Dermis blood vessel endothelial cell (primary cell): ENCODE results near the gene PTPRU. TPM values are rescaled to one million over a fixed set of nuclear protein-coding genes. Genes with fewer than 3 reads are reported as not detected.

Source experiments
- DNase-seq: peaks from one replicate; pipeline ENCODE4 v3.0.0; 2010
- total RNA-seq: library from RNA; depleted of rRNA; stranded (reverse); fragments of >200 nt; gene quantifications from 2 replicates; pipeline ENCODE4 v1.2.3, GENCODE V29; 2014

Gene PTPRU
- total RNA-seq, 1 donor from 2014 or later = 2.4 TPM

DNA sequence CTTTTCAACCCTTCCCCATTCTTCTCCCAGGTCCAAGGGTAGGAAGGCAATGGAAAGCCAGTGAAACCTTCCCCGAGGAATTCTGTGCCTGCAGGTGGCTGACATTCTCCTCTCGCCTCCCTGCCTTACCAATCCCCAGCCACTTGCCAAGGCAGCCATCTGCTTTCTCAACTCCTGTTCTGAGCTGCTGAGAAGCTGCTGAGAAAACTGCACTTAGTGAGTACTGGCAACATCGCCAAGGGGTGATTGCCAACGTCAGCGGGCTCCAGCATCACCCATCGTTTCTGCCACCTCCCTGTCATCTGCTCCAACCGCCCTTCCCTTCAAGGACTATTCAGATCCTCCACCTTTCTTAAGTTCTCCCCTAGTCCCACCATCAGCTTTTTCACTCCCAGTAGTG lies 106.0 kb downstream of the PTPRU start:
- DNase-seq = no peak

DNA sequence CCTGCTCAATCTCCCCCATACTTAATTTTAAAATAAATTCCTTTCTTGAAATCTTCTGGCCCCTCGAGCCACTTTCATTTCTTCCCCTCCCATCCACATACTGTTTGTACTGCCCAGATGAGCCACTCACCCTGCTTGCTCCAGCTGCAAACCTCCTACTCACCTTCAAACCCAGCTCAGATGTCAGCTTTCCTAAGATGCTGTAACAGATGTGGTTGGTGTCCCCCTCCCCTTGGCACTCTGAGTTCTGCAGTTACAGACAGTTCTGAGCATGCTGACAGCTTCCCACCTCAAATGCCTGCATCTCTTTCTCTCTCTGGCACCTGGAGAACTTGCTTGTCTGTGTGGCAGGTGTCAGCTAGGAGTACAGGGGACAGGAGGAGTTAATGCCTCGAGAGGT lies 106.7 kb downstream of the PTPRU start:
- DNase-seq = no peak

DNA sequence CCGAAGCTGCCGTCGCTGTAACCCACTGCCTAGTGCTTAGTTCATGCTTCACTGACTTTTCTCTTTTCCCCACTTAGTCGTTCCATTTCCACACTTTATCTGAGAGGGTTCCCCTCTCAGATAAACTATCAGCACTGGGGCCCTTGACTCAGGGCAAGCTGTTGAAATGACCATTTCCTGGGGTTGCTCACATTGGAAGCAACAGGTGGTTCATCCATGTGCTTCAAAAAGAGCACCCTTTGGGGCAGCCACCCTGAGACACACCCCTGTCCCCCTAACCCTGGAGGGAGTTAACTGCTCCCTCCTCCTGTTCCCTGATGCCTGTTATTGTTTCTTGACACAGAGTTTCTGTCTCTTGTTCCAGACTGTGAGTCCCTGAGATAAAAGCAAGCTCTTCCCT lies 107.2 kb downstream of the PTPRU start:
- no peak for DNase-seq

DNA sequence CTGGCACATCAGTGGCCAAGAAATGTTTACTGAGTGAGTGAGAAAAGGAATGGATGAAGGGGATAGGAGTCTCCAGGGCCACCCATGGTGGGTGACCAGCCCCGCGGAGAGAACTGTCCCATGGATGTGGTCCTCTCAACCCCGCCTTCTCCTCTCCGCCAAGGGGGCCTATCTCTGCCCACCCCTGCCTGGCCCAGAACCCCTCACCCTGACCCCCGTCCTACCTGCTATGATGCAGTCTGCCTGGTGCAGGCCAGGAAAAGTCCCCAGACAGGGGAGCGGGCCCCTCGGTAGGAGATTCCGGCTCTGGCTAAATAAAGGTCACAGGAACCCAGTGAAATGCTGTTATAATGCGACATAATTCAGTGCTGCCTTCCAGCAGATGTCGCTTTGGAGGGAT lies 107.6 kb downstream of the PTPRU start:
- no peak for DNase-seq

DNA sequence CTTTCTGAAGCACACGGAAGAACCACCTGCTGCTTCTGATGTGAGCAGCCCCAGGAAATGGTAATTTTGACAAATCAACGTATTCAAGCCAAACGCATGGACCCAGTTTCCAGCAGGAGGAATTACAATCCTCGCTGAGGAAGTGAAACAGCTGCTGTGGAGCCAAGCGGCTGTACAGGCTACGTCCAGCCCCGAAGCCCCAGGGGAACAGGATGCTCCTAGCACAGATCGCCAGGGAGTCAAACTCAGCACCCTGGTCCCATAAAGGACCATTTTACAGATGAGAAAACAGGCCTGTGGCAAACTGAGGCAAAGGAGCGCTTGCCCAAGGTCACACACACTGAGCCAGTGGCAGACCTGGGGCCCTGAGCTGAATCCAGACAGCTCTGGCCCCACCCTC lies 108.0 kb downstream of the PTPRU start:
- no peak for DNase-seq

DNA sequence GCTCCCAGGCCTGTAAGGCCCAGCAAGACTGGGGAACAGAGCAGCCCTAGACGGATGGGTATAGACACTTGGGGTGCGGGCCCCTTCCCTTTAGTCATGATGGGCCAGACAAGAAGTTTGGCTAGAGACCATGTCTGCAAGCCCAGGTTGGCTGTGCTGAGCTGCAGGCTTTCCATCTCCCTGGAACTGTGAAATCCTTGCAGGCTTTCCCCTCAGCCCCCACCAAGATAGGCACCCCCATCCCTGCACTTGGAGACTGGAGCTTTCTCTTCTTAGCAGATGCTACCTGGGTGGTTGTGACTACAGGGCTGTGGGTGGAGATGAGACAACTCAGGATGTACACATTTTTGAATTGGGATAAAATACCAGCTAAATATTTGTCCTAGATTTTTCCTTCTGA lies 110.3 kb downstream of the PTPRU start:
- DNase-seq = no peak

DNA sequence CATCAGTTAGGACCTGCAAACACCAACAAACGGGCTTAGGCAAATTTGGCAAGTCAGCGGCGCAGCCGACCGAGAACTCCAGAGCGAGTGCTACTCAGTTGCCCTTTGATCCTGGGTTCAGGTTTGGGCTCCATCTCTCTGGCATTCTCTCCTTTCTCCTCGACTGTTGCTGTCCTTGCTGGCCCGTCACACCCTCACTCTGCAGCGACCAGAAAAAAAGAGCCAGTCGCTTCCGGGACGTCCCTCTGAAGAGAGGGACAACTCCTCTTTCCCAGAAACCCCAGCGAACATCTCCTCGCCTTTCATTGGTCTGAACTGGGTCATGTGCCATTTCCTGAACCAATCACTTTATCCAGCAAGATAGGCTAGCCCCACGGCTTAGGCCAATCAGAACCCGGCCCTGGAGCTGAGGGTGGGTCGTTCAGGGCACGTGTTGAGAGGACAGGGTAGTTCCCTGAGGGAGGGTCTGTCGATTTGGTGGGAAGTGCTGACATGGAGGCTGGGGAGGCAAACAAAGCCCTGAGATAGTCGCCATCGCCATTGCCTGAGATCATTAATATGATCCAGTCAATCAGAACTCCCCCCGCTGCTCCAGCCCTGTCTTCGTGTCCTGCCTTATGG lies 113.7 kb downstream of the PTPRU start:
- no peak for DNase-seq

DNA sequence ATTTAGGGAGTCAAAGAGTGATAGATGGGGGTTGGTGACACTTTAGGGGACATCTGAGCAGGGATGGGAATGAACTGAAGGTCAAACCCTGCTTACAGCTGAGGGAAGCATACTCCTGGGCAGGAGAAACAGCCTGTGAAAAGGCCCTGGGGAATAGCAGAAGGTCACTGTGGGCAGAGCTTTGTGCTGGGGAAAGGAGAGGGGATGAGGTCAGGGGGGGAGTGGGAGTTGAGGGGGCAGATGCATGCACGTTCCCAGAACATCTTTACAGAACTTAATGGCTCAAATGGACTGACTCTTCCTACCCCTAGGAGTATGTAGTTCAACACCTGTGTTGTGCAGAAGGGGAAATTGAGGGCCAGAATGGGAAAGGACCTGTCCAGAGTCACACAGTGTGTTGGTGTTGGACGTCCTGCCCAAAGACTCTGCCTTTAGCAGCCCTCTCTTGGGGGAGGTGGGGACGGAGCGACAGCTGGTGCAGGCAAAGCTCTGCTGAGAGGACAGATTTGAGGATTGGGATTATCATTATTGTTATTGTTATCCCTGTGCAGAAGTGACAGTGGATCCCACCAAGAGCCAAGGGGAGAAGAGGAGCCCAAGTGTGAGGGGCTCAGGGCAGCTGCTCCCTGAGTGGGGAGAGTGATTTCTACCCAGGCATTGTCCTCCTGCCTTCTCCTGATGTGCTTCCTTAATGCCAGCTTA lies 116.5 kb downstream of the PTPRU start:
- DNase-seq = no peak

DNA sequence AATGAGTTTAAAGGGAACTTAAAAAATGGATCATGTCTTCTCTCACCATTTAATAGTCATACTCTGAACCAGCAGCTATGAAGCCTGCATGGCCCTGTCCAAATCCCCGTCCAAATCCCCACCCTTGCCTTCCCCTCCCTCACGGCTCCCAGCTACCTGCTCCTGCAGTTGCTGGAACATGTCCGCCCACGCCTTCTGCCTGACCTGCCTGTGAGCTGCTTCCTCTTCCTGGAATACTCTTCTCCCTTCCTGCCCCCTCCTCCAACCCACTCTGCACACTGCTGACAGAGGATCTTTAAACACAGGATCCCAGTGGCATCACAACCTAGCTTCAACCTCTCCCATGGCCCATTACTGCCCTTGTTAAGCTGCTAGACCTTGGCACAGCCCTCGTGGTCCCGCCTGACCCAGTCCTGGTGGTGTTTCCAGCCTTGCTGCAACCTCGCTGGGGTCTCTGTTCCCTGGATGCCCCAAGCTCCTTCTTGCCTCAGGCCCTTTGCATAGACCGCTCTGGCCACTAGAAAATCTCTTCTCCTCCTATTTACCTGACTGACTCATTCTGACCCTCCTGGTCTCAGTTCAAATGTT lies 118.3 kb downstream of the PTPRU start:
- DNase-seq = no peak

DNA sequence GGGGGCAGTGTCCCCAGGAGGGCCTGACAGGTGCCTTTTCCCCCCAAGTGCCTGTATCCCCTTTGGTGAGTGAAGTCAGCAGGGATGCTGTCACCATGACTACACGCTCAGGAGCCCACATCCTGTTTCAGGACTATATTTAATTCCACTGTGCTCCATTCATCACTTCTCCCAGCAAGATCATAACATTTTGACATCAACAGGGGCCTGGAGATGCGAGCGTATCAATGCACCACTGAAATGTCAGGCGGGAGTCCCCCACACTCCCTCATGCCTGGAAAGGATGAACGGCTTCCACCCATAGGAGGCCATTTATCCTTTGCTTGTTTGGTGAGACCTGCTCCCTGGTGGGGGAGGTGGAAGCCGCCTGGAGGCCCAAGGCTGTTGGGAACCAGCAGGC lies 119.1 kb downstream of the PTPRU start:
- DNase-seq = no peak

DNA sequence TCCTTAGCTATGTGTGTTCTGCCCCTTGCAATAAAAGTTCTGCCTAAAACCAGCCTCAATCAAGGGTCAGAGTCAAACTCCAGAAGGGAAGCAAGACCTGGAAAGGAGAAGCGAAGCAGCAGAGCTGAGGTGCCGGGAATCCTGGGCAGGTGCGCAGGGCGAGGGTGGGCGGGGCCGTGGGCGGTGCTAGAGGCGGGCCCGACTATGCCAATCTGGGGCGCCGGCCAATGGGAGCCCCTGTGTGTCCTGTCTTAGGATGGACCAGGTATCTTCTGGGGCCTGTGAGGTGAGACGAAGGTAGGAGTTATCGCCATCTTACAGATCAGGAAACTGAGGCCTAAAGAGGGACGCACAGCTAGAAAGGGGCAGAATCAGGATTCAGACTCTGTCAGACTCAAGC lies 120.3 kb downstream of the PTPRU start:
- DNase-seq = no peak

DNA sequence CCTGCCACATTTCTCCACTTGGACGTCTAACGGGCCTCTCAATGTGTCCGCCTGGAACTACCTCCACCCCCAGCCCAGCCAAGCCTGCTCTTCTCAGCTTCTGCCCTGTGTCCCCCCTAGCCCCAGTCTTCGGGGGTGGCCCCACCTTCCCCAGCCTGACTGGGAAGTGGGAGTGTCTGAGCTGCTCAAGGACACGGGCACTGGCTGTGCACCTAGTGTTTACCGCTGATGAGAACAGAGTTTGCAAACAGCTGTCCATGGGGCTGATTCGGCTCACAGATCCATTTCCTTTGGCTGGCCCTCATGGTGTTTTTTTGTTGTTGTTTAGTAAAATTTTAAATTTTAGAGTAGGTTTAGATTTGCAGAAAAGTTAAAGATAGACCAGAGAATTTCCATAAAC lies 121.1 kb downstream of the PTPRU start:
- DNase-seq = no peak

DNA sequence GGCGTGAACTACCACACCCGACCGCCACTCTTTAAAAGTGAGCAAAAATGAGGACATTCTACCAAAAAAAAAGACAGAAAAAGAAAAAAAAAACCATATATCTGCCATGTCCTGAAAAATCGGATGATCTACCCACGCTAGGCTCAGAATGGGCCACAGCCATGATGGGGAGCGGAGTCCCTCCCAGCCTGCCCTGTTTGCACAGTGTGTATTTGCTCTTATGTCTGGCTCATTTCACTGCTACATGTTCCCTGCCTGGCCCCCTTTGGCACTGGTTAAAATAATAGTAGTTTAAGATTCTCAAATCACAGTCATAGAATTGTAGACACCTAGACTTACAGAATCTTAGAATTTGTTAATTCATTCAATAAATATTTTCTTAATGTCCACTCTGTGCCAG lies 121.9 kb downstream of the PTPRU start:
- DNase-seq = no peak

DNA sequence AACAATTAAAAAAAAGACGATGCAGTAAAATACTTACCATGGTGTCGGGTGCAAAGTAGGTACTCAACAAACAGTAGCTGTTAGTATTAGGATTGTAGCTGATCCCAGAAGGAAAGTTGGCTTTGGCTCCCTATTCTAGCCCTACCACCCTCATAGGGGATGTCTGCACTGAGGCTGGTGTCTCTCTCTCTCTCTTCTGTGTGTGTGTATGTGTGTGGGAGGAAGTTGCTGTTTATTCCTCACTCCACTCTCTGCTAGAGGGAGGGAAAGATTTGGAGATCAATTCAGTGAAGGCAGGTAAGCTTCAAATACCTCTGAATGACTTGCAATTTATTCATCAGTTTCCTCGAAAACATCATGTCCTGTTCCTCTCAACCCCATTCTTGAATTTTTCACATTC lies 124.4 kb downstream of the PTPRU start:
- DNase-seq = no peak

DNA sequence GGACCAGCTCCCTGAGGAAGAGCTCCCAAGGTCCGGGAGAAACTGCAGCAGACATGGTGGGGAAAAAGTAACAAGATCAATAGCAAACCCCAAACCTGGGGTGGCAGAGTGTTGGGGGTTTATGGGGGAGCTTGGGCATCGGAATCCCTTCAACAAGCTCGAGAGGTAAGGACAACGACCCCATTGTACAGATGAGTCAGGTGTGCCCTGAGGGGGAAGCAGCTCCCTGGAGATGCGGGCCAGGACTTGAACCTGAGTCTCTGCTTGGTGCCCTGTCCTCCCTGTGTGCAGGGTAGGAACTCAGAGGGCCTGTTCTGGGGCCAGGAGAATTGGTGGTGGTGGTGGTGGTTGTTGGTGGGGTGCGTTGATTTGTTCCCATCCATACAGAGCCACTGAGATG lies 125.4 kb downstream of the PTPRU start:
- DNase-seq = no peak

DNA sequence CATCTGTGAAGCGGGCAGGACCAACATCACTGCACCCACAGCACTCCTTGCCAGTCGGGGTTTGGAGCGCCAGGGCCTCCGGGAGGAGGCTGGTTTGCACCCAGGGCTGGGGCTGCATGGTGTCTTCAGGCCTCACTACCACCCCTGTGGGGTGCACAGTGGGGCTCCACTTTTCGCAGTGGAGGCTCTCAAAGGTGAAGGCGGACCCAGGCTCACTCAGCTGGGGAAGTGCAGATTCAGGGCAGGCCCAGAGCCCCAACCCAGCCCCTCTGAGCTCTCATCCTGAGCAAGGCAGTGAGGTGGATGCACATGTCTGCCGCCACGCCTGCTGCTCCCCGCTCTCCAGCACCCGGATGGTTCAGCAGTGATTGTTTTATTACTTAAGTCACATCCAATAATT lies 125.8 kb downstream of the PTPRU start:
- no peak for DNase-seq

DNA sequence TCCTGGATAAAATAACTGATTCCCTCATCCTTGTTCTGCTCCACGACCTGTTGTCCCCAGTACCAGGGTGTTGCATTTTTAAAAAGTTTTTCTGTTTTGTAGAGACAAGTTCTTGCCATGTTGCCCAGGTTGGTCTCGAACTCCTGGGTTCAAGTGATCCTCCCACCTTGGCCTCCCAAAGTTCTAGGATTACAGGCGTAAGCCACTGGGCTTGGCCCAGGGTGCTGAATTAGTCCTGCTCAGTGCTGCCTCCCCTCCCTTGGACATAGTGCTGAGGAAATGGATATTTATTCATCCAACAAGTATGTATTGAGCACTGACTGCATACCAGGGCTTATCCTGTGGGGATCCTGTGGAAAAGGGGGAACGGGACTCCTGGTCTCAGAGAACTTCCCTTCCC lies 126.4 kb downstream of the PTPRU start:
- DNase-seq = no peak

DNA sequence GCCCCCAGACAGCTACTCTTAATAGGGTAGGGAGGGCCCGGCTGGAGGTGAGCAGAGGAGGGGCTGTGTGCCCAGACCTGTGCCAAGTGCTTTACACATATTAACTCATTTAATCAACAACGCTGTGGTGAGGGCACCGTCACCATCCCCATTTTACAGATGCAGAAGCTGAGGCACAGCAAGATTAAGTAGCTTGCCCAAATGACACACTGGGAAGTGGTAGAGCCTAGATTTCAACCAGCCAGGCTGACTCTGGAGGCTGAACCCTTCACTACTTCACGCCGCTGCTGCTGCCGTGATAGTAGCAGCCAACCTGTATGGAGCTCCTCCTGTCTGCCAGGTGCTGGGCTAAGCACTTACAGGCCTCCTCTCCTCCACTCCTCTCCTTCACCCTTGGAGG lies 127.2 kb downstream of the PTPRU start:
- no peak for DNase-seq

DNA sequence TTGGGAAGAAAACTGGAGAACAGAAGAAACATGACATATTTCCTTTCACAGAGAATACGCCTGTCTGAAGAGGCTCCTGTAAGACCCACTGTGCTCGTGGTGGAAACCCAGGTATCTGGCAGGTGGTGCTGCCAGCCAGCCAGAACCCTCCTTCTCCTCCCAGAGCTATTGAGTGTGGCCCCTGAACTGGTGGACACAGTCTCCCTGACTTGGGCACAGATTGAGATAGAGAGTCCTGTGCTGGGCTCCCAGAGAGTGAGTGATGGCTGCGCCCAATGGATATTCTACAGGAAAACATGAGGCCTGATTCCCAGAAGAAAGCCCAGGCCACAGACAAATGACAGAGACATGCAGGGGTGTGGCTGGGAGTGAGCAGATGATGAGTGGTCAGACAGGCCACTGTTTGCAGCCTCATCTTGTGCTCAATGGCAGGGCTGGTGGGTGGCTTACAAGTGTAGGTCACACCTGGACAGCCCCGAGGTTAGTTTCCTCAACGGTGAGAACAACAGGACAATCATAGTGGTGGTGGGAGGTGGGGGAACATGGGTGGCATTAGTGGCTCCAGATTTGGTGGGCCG lies 127.9 kb downstream of the PTPRU start:
- DNase-seq = no peak

DNA sequence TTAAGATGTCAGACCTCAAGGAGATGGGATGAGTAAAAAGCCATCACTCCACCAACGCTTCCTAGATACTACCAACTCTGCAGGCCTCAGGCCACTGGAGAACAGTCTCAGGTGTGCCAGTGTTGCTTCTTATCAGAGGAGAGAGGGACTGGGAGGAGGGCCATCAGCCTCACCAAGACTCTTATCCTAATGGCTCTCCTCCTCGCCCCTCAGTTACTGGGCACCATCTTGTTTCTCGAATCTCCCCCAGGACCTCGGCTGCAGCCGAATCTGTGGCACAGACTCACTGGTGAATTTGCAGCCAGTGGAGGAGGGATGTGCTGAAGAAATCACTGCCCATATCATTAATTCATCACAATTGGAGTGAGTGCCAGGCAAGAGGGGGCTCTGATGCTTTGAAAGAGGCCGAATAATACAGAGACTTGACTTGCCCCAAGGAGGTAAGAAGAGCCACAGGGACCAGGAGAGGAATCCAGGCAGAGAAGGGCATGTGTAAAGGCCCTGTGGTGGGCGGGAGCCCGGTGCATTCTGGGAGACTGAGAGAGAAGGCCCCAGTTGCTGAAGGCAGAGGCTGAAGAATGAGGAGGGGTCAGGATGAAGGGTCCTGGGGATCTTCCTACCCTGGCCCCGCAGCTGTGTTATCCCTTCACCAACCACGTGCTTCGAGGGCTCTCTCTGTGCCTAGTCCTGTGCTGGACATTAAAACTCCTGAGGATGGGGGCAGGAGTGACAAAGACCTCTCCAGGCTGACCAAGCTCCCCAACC lies 129.8 kb downstream of the PTPRU start:
- no peak for DNase-seq

DNA sequence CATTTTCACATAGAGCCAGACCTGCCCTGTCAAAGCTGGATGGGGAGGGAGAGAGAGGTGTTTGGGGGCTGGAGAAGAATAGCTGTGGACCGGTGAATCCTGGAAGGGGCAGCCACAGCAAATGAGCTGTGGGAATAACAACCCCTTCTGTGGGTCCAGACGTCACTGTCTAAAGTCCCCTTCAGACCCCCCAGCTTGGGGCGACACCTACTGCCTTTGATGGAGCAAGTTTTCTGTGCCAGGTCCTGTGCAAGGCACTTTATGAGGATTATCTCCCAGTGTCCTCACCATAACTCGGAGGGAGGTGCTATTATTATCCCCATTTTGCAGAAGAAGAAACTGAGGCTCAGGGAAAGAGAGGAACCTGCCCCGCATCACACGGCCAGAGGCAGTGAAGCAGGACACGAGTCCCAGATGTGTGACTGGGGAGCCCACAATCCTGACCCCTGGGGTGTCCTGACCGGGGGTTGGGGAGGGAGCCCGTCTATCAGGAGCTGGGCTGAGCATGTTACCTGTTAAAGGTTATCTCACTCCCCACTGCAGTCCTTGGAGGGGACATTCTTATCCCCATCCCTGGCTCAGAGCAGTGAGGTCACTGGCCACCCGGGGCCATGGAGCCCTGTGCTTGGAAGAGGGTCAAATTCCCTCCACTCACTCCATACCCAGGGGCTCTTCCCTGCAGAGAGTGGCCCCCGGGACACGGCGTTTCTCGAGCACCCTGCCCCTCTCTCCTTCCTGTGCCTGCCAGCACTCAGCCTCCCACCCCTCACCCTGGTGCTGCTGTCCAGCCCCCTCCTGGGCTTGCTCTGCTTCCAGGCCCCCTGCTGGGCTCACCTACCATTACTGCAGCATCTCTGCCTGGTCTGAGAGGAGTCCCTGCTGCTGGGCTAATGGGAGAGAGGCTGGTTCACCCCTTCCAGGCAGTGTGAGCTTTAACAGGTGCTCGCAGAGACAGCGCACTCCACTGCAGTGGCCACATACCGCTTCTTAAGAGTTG lies 132.9 kb downstream of the PTPRU start:
- DNase-seq = no peak

DNA sequence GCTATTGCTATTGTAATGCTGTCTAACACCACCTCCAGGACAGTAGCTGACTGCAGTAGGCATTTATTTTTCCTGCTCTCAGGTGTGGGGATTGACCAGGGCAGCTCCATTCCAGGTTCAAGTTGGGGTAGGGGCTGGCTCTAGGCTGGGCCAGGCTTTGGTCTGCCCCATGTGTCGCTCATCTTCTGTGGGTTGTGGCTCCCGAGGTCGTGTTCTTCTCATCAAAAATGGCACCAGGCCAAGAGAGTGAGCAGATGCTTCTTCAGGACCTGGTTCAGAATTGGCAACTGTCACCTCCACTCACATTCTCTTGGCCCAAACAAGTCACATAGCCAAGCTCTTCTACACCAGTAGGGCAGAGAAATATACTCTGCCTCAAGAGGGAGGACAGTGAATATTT lies 133.7 kb downstream of the PTPRU start:
- no peak for DNase-seq
